ENCODE measurements around the gene TGM4.
"Not testable (repeated sequence)": the region's sequence is repeated elsewhere in the genome, so short reads cannot be mapped to it uniquely, and the experiment has no call there.

The TGM4 gene

GRCh38 chr3:44874308-44874707, at the start of gene TGM4:
Gene TGM4 (plus strand): TSS chr3:44874608. CDS start chr3:44874679, 71 bp downstream.
- DNase-seq = no peak

GRCh38 chr3:44825264-44825925, 49.0 kb upstream of the TGM4 start:
- no peak for DNase-seq

- no peak for DNase-seq
Measured at GRCh38 chr3:44827196-44827595, 47.2 kb upstream of the TGM4 start.

- DNase-seq = no peak
Measured at GRCh38 chr3:44831232-44831631, 43.2 kb upstream of the TGM4 start.

GRCh38 chr3:44832032-44832431, 42.4 kb upstream of the TGM4 start:
- no peak for DNase-seq

- DNase-seq = no peak
Measured at GRCh38 chr3:44832965-44833364, 41.4 kb upstream of the TGM4 start.

GRCh38 chr3:44833394-44833793, 41.0 kb upstream of the TGM4 start:
- no peak for DNase-seq

- no peak for DNase-seq
Measured at GRCh38 chr3:44835684-44836083, 38.7 kb upstream of the TGM4 start.

- DNase-seq = no peak
Measured at GRCh38 chr3:44842376-44842775, 32.0 kb upstream of the TGM4 start.

- DNase-seq = no peak
Measured at GRCh38 chr3:44845528-44846520, 28.6 kb upstream of the TGM4 start.

- DNase-seq = no peak
Measured at GRCh38 chr3:44848634-44849033, 25.8 kb upstream of the TGM4 start.

GRCh38 chr3:44856663-44857062, 17.7 kb upstream of the TGM4 start:
- DNase-seq = not testable (repeated sequence)

GRCh38 chr3:44860117-44860516, 14.3 kb upstream of the TGM4 start:
- DNase-seq = no peak

GRCh38 chr3:44861412-44862225, 12.8 kb upstream of the TGM4 start, which contains the start of gene TMEM42:
Gene TMEM42 (plus strand): TSS chr3:44861912. CDS start chr3:44861925, 13 bp downstream.
- peak; percentile 59 to 93 for DNase-seq

- peak in 1 of 2 experiments; percentile 54 for DNase-seq
Measured at GRCh38 chr3:44862226-44862637, 12.2 kb upstream of the TGM4 start.

GRCh38 chr3:44865272-44866035, 9.0 kb upstream of the TGM4 start:
- DNase-seq = no peak

GRCh38 chr3:44867421-44868111, 6.8 kb upstream of the TGM4 start:
- DNase-seq = no peak

- peak in 1 of 2 experiments; percentile 5 for DNase-seq
Measured at GRCh38 chr3:44870375-44871061, 3.9 kb upstream of the TGM4 start.

GRCh38 chr3:44875596-44875995, 1.2 kb downstream of the TGM4 start:
- DNase-seq = no peak

- DNase-seq = no peak
Measured at GRCh38 chr3:44877333-44877732, 2.9 kb downstream of the TGM4 start.

GRCh38 chr3:44880284-44880683, 5.9 kb downstream of the TGM4 start:
- no peak for DNase-seq
